GM23338 (cell line): ENCODE measurements around the gene SNU13. TPM values are rescaled to one million over a fixed set of nuclear protein-coding genes. Genes with fewer than 3 reads are reported as not detected.

Experiments
- ATAC-seq: fragments of 200-7000 bp; cut with Tn5 transposase; 3 replicates; pipeline ENCODE4 v1.9.1; 2020
- DNase-seq: peaks from one replicate; pipeline ENCODE4 v3.0.0-alpha.2; 2015; ENCODE audit warnings: low spot score
- H2AFZ ChIP-seq: fragments of 200-600 bp; sonication (generic); 2 replicates; pipeline ENCODE4 v1.8.0; 2016; ENCODE audit warnings: antibody characterized with exemption, mild to moderate bottlenecking, moderate library complexity
- H3F3A ChIP-seq: fragments of 200-600 bp; sonication (generic); replicated peaks from 2 replicates; pipeline ENCODE4 v1.8.0; 2017; ENCODE audit warnings: antibody characterized with exemption, mixed run types, low read depth
- H3K27ac ChIP-seq: fragments of 200-600 bp; sonication (generic); 2 replicates; pipeline ENCODE4 v1.6.1; 2016; ENCODE audit warnings: low read depth
- H3K27me3 ChIP-seq: fragments of 200-600 bp; sonication (generic); 2 replicates; pipeline ENCODE4 v1.8.0; 2016; ENCODE audit warnings: mild to moderate bottlenecking, mixed run types, moderate library complexity; ENCODE audit not compliant: insufficient read depth
- H3K36me3 ChIP-seq: fragments of 200-600 bp; sonication (generic); 2 replicates; pipeline ENCODE4 v1.8.0; 2016; ENCODE audit warnings: mild to moderate bottlenecking; ENCODE audit not compliant: insufficient read depth
- H3K4me1 ChIP-seq: fragments of 200-600 bp; sonication (generic); 2 replicates; pipeline ENCODE4 v1.8.0; 2016; ENCODE audit warnings: mild to moderate bottlenecking, moderate library complexity; ENCODE audit not compliant: insufficient read depth
- H3K4me2 ChIP-seq: fragments of 200-600 bp; sonication (generic); 2 replicates; pipeline ENCODE4 v1.7.1; 2017; ENCODE audit warnings: mixed run types
- H3K4me3 ChIP-seq: fragments of 200-600 bp; sonication (generic); 2 replicates; pipeline ENCODE4 v1.6.1; 2016; ENCODE audit warnings: mixed run types
- H3K79me2 ChIP-seq: fragments of 200-600 bp; sonication (generic); replicated peaks from 2 replicates; pipeline ENCODE4 v1.8.0; 2017; ENCODE audit warnings: mild to moderate bottlenecking; ENCODE audit not compliant: insufficient read depth
- H3K9me2 ChIP-seq: fragments of 200-600 bp; sonication (generic); 2 replicates; pipeline ENCODE4 v1.8.0; 2017; ENCODE audit not compliant: insufficient read depth
- H4K20me1 ChIP-seq: fragments of 200-600 bp; sonication (generic); replicated peaks from 2 replicates; pipeline ENCODE4 v1.8.0; 2017; ENCODE audit warnings: mild to moderate bottlenecking; ENCODE audit not compliant: insufficient read depth
- H3K27ac Mint-ChIP-seq: 2 replicates; pipeline ENCODE4 v1.8.0; 2020; ENCODE audit warnings: inconsistent platforms, mild to moderate bottlenecking, moderate library complexity, mixed read lengths
- H3K27me3 Mint-ChIP-seq: 3 replicates; pipeline ENCODE4 v1.8.0; 2022; ENCODE audit warnings: low read depth, mild to moderate bottlenecking, moderate library complexity, mixed read lengths, inconsistent platforms; ENCODE audit not compliant: insufficient read depth, poor library complexity
- H3K36me3 Mint-ChIP-seq: 3 replicates; pipeline ENCODE4 v1.8.0; 2021; ENCODE audit warnings: low read depth, mild to moderate bottlenecking, inconsistent platforms, moderate library complexity, mixed read lengths
- H3K4me1 Mint-ChIP-seq: 3 replicates; pipeline ENCODE4 v1.8.0; 2020; ENCODE audit warnings: mild to moderate bottlenecking, inconsistent platforms, mixed read lengths
- H3K4me3 Mint-ChIP-seq: 3 replicates; pipeline ENCODE4 v1.8.0; 2021; ENCODE audit warnings: moderate library complexity, mild to moderate bottlenecking, inconsistent platforms, mixed read lengths
- H3K9me3 Mint-ChIP-seq: 3 replicates; pipeline ENCODE4 v1.8.0; 2020; ENCODE audit warnings: moderate library complexity, mild to moderate bottlenecking, inconsistent platforms, mixed read lengths
- CREB1 ChIP-seq: fragments of 250-450 bp; sonication (Bioruptor Pico); IDR thresholded peaks from 2 replicates; pipeline ENCODE4 v1.5.0; 2020; ENCODE audit warnings: low read depth, mild to moderate bottlenecking, moderate library complexity
- EZH2 ChIP-seq: fragments of 200-600 bp; sonication (generic); IDR thresholded peaks from one replicate; pipeline ENCODE4 v1.8.0; 2017; ENCODE audit warnings: antibody characterized with exemption, mild to moderate bottlenecking, low read depth; ENCODE audit not compliant: unreplicated experiment
- NANOG ChIP-seq: IDR thresholded peaks from 2 replicates; pipeline ENCODE4 v1.6.1; 2016; ENCODE audit warnings: antibody characterized with exemption, borderline replicate concordance
- ZNF331 ChIP-seq: fragments of 250-450 bp; sonication (Bioruptor Pico); IDR thresholded peaks from 2 replicates; pipeline ENCODE4 v1.5.0; 2020; ENCODE audit warnings: low read depth, mild to moderate bottlenecking, moderate library complexity
- polyA plus RNA-seq: library from polyadenylated mRNA; unstranded; fragments of >200 nt; fragmentation: Nextera tagmentation; extraction: Ambion mirVana; gene quantifications from 2 replicates; pipeline ENCODE4 v1.2.1, GENCODE V29; 2016
- total RNA-seq: library from RNA; depleted of rRNA; stranded (reverse); fragments of >200 nt; shearing (Covaris generic); gene quantifications from 2 replicates; pipeline ENCODE4 v1.2.3, GENCODE V29; 2014
- TF ChIP-seq, protein P1 (sequence below): IDR thresholded peaks from 2 replicates; pipeline ENCODE4 v1.6.1; 2016; ENCODE audit warnings: antibody characterized with exemption
- TF ChIP-seq, protein P2 (sequence below): IDR thresholded peaks from one replicate; pipeline ENCODE4 v1.6.1; 2018; ENCODE audit warnings: antibody characterized with exemption; ENCODE audit not compliant: unreplicated experiment
- TF ChIP-seq, protein P3 (sequence below): fragments of 250-450 bp; sonication (Bioruptor Pico); IDR thresholded peaks from 2 replicates; pipeline ENCODE4 v1.5.0; 2020; ENCODE audit warnings: mild to moderate bottlenecking, moderate library complexity

SNU13 gene
- total and polyA plus RNA-seq, 2 experiments from 2014 or later, result 163 to 464 TPM

- TF ChIP-seq, protein P1, sequence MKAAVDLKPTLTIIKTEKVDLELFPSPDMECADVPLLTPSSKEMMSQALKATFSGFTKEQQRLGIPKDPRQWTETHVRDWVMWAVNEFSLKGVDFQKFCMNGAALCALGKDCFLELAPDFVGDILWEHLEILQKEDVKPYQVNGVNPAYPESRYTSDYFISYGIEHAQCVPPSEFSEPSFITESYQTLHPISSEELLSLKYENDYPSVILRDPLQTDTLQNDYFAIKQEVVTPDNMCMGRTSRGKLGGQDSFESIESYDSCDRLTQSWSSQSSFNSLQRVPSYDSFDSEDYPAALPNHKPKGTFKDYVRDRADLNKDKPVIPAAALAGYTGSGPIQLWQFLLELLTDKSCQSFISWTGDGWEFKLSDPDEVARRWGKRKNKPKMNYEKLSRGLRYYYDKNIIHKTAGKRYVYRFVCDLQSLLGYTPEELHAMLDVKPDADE, result 0 out of 2 replicates have a peak, but pooled peaks have one; percentile 7
- no peak for TF ChIP-seq ZNF331 (CRISPR knock-in tag)
- no peak for TF ChIP-seq EZH2
- TF ChIP-seq NANOG, result no peak
These were observed 8.6 kb upstream of the SNU13 start (continued) for GRCh38 chr22:41697126-41697775.

GRCh38 chr22:41696703-41697102 is 8.0 kb upstream of the SNU13 start:
- Histone ChIP-seq H3K79me2 (no peaks in the 10 kb centered on the region), H3K4me3 (no peak overlapping the region), H3K4me2 (0 out of 2 replicates have a peak overlapping the region, but pooled peaks have one; percentile 71)

GRCh38 chr22:41695211-41695610 is 6.5 kb upstream of the SNU13 start:
- H3K4me2 ChIP-seq, result no peak overlapping the region
- H2AFZ ChIP-seq, result no peak overlapping the region
- peaks cover 5% of the 10 kb centered on the region; the same call in 2 of the 3 replicates for H3K9me3 Mint-ChIP-seq
- H3K27ac Mint-ChIP-seq, result no peak overlapping the region
- peaks cover 7% of the 10 kb centered on the region; the same call in 2 of the 3 replicates for H3K4me1 Mint-ChIP-seq
- H3K27me3 ChIP-seq, result peaks cover 25% of the 10 kb centered on the region
- H3K36me3 ChIP-seq, result no peaks in the 10 kb centered on the region
- no peaks in the 10 kb centered on the region for H3K9me2 ChIP-seq
- H3K4me1 ChIP-seq, result peaks cover 10% of the 10 kb centered on the region
- no peaks in the 10 kb centered on the region for H4K20me1 ChIP-seq
- no peaks in the 10 kb centered on the region for H3K79me2 ChIP-seq
- H3K4me3 Mint-ChIP-seq, result no peak overlapping the region
- H3K27me3 Mint-ChIP-seq, result peaks cover 11% of the 10 kb centered on the region
- H3F3A ChIP-seq, result 0 out of 2 replicates have a peak, but pooled peaks cover 8% of the 10 kb centered on the region
- H3K4me3 ChIP-seq, result no peak overlapping the region
- ATAC-seq (no peak), DNase-seq (no peak)
- no peak overlapping the region for H3K27ac ChIP-seq
- H3K36me3 Mint-ChIP-seq, result peaks cover 6% of the 10 kb centered on the region; the same call in 2 of the 3 replicates
- no peak for TF ChIP-seq CREB1
- TF ChIP-seq, protein P2, sequence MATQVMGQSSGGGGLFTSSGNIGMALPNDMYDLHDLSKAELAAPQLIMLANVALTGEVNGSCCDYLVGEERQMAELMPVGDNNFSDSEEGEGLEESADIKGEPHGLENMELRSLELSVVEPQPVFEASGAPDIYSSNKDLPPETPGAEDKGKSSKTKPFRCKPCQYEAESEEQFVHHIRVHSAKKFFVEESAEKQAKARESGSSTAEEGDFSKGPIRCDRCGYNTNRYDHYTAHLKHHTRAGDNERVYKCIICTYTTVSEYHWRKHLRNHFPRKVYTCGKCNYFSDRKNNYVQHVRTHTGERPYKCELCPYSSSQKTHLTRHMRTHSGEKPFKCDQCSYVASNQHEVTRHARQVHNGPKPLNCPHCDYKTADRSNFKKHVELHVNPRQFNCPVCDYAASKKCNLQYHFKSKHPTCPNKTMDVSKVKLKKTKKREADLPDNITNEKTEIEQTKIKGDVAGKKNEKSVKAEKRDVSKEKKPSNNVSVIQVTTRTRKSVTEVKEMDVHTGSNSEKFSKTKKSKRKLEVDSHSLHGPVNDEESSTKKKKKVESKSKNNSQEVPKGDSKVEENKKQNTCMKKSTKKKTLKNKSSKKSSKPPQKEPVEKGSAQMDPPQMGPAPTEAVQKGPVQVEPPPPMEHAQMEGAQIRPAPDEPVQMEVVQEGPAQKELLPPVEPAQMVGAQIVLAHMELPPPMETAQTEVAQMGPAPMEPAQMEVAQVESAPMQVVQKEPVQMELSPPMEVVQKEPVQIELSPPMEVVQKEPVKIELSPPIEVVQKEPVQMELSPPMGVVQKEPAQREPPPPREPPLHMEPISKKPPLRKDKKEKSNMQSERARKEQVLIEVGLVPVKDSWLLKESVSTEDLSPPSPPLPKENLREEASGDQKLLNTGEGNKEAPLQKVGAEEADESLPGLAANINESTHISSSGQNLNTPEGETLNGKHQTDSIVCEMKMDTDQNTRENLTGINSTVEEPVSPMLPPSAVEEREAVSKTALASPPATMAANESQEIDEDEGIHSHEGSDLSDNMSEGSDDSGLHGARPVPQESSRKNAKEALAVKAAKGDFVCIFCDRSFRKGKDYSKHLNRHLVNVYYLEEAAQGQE, result no peak
- TF ChIP-seq, protein P3, sequence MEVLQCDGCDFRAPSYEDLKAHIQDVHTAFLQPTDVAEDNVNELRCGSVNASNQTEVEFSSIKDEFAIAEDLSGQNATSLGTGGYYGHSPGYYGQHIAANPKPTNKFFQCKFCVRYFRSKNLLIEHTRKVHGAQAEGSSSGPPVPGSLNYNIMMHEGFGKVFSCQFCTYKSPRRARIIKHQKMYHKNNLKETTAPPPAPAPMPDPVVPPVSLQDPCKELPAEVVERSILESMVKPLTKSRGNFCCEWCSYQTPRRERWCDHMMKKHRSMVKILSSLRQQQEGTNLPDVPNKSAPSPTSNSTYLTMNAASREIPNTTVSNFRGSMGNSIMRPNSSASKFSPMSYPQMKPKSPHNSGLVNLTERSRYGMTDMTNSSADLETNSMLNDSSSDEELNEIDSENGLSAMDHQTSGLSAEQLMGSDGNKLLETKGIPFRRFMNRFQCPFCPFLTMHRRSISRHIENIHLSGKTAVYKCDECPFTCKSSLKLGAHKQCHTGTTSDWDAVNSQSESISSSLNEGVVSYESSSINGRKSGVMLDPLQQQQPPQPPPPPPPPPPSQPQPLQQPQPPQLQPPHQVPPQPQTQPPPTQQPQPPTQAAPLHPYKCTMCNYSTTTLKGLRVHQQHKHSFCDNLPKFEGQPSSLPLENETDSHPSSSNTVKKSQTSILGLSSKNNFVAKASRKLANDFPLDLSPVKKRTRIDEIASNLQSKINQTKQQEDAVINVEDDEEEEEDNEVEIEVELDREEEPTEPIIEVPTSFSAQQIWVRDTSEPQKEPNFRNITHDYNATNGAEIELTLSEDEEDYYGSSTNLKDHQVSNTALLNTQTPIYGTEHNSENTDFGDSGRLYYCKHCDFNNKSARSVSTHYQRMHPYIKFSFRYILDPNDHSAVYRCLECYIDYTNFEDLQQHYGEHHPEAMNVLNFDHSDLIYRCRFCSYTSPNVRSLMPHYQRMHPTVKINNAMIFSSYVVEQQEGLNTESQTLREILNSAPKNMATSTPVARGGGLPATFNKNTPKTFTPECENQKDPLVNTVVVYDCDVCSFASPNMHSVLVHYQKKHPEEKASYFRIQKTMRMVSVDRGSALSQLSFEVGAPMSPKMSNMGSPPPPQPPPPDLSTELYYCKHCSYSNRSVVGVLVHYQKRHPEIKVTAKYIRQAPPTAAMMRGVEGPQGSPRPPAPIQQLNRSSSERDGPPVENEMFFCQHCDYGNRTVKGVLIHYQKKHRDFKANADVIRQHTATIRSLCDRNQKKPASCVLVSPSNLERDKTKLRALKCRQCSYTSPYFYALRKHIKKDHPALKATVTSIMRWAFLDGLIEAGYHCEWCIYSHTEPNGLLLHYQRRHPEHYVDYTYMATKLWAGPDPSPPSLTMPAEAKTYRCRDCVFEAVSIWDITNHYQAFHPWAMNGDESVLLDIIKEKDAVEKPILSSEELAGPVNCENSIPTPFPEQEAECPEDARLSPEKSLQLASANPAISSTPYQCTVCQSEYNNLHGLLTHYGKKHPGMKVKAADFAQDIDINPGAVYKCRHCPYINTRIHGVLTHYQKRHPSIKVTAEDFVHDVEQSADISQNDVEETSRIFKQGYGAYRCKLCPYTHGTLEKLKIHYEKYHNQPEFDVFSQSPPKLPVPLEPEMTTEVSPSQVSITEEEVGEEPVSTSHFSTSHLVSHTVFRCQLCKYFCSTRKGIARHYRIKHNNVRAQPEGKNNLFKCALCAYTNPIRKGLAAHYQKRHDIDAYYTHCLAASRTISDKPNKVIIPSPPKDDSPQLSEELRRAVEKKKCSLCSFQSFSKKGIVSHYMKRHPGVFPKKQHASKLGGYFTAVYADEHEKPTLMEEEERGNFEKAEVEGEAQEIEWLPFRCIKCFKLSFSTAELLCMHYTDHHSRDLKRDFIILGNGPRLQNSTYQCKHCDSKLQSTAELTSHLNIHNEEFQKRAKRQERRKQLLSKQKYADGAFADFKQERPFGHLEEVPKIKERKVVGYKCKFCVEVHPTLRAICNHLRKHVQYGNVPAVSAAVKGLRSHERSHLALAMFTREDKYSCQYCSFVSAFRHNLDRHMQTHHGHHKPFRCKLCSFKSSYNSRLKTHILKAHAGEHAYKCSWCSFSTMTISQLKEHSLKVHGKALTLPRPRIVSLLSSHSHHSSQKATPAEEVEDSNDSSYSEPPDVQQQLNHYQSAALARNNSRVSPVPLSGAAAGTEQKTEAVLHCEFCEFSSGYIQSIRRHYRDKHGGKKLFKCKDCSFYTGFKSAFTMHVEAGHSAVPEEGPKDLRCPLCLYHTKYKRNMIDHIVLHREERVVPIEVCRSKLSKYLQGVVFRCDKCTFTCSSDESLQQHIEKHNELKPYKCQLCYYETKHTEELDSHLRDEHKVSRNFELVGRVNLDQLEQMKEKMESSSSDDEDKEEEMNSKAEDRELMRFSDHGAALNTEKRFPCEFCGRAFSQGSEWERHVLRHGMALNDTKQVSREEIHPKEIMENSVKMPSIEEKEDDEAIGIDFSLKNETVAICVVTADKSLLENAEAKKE (CRISPR knock-in tag), result no peak
- no peak for TF ChIP-seq NANOG

More at GRCh38 chr22:41696703-41697102, 8.0 kb upstream of the SNU13 start:
- Histone ChIP-seq H3K4me1 (peaks cover 10% of the 10 kb centered on the region), H3K9me2 (no peaks in the 10 kb centered on the region), H3K36me3 (no peaks in the 10 kb centered on the region), H2AFZ (no peak overlapping the region), H3K27ac (no peak overlapping the region), H3K27me3 (peaks cover 34% of the 10 kb centered on the region), H3F3A (0 out of 2 replicates have a peak, but pooled peaks cover 8% of the 10 kb centered on the region), H4K20me1 (no peaks in the 10 kb centered on the region)
- Mint-ChIP-seq H3K4me3 (no peak overlapping the region; the same call in 2 of the 3 replicates), H3K36me3 (peaks cover 6% of the 10 kb centered on the region; the same call in 2 of the 3 replicates), H3K27me3 (peaks cover 18% of the 10 kb centered on the region), H3K4me1 (peaks cover 7% of the 10 kb centered on the region; the same call in 2 of the 3 replicates), H3K27ac (no peak overlapping the region), H3K9me3 (peaks cover 5% of the 10 kb centered on the region; the same call in 2 of the 3 replicates)
- DNase-seq, result no peak
- TF ChIP-seq CREB1 (no peak), NANOG (no peak)
- no peak for ATAC-seq
